ENCODE measurements around the gene ASIC5. TPM values are rescaled to one million over a fixed set of nuclear protein-coding genes. Genes with fewer than 3 reads are reported as not detected.

The ASIC5 gene
- total and polyA plus RNA-seq, 2 donors (not counting 1 experiment from before 2014, with no cell fraction given) = not detected

DNA sequence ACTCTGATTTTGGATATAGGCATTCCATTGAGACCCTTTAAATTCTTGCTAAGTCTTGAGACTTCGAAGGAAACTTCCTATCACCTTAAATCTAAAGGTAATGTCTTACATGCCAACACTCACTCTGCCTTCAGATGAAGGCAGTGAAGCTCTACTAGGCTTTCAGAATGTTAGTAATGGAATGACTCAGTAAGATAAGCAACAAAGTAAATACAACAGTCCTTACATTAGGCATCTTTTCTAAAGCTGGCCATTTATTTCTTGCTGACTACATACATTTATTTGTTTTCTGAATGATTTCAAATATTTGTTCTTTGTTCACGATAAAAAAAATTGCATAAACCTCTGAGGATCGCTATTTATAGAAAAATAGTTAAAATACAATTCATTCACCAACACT is 43.5 kb downstream of the ASIC5 start:
- H3K4me2 ChIP-seq (replicated peaks; ENCODE audit: low read depth, low read length, poor library complexity, severe bottlenecking) = no peak overlapping the region
- POLR2A ChIA-PET = no interaction called here
- no peak overlapping the region for H3K4me3 Mint-ChIP-seq
- ATAC-seq (ENCODE audit: low read depth) (no peak), DNase-seq (no peak)
- no peaks in the 10 kb centered on the region for H3K27me3 ChIP-seq (replicated peaks in 1 of 4; ENCODE audit: control extremely low read depth in 1 of 4, control insufficient read depth in 3 of 4, insufficient read depth in 4 of 4, low read length in 3 of 4)
- H4K20me1 ChIP-seq (ENCODE audit: control insufficient read depth, insufficient read depth, low read length, poor library complexity, severe bottlenecking) = no peaks in the 10 kb centered on the region
- intact Hi-C loops (cut with micrococcal nuclease) = no loop called here
- no peaks in the 10 kb centered on the region for H3K4me1 Mint-ChIP-seq
- H3K79me2 ChIP-seq (ENCODE audit: control insufficient read depth, insufficient read depth, low read length) = no peaks in the 10 kb centered on the region
- H3K27ac Mint-ChIP-seq = no peak overlapping the region
- H3K27me3 Mint-ChIP-seq = peaks cover 3% of the 10 kb centered on the region
- H3K9me3 Mint-ChIP-seq (ENCODE audit: insufficient read depth) = no peaks in the 10 kb centered on the region
- H3K9ac ChIP-seq (ENCODE audit: low read length) = no peak overlapping the region
- no peak for TF ChIP-seq CTCF (IDR thresholded peaks at IDR 0.05)
- H3K36me3 ChIP-seq (replicated peaks in 1 of 2; ENCODE audit: control extremely low read depth in 1 of 2, control insufficient read depth in 1 of 2, extremely low read depth in 1 of 2, insufficient read depth in 2 of 2, low read length in 1 of 2) = no peaks in the 10 kb centered on the region
- no CpG with 5 or more reads among the region's 3 CpGs for WGBS (ENCODE audit: insufficient coverage)
- H3K4me3 ChIP-seq (ENCODE audit: control extremely low read depth in 1 of 5, extremely low read depth in 1 of 5, insufficient read depth in 1 of 5, low read depth in 2 of 5, low read length in 4 of 5) = no peak overlapping the region
- H3K4me1 ChIP-seq (ENCODE audit: control insufficient read depth in 2 of 2, insufficient read depth in 2 of 2, low read length in 2 of 2) = no peaks in the 10 kb centered on the region
- no peak overlapping the region for H2AFZ ChIP-seq (ENCODE audit: insufficient read depth, low read depth, low read length, poor library complexity, severe bottlenecking)
- no peaks in the 10 kb centered on the region for H3K9me3 ChIP-seq (ENCODE audit: control extremely low read depth in 1 of 3, control insufficient read depth in 2 of 3, insufficient read depth in 1 of 3, low read length in 2 of 3)
- no peak overlapping the region for H3K27ac ChIP-seq (ENCODE audit: low read length in 2 of 2)
- CTCF ChIA-PET = no interaction called here

DNA sequence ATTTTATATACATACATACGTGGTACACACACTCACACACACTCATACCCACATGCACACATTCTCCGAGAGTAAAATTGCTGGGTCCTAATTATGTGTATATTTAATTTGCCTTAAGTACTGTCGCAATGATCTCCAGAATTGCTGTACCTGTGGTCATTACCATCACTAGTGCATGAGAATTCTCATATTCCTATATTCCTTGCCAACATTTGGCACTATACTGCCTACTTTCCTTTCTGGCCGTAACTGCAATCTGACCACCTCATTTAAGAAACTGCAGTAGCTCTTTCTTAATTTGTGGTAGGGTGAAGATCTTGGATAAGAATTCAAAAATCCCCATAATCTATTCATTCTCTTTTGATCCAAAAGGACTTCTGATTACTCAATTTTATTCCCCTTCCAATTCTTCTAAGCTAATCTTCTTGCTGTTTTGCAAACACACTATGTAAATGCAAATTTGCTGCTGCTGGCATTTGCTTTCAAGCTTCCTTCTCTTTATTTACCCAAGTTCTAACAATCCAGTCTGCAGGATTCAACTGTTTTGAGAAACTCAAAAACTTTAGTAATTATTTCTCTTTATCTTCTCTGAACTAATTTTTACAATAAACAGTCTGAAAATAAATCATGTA is 45.1 kb downstream of the ASIC5 start:
- CTCF ChIA-PET = no interaction called here
- intact Hi-C loops (cut with micrococcal nuclease) = no loop called here
- Mint-ChIP-seq H3K4me1 (no peaks in the 10 kb centered on the region), H3K9me3 (ENCODE audit: insufficient read depth) (no peaks in the 10 kb centered on the region), H3K27ac (no peak overlapping the region), H3K4me3 (no peak overlapping the region), H3K27me3 (peaks cover 3% of the 10 kb centered on the region)
- TF ChIP-seq CTCF (IDR thresholded peaks at IDR 0.05) (no peak), EZH2 (IDR thresholded peaks at IDR 0.05; ENCODE audit: borderline replicate concordance, insufficient read depth, low read depth, low read length, poor library complexity, severe bottlenecking) (no peak)
- Histone ChIP-seq H3K4me3 (ENCODE audit: control extremely low read depth in 1 of 5, extremely low read depth in 1 of 5, insufficient read depth in 1 of 5, low read depth in 2 of 5, low read length in 4 of 5) (no peak overlapping the region), H3K79me2 (ENCODE audit: control insufficient read depth, insufficient read depth, low read length) (no peaks in the 10 kb centered on the region), H3K27ac (ENCODE audit: low read length in 2 of 2) (no peak overlapping the region), H3K36me3 (replicated peaks in 1 of 2; ENCODE audit: control extremely low read depth in 1 of 2, control insufficient read depth in 1 of 2, extremely low read depth in 1 of 2, insufficient read depth in 2 of 2, low read length in 1 of 2) (no peaks in the 10 kb centered on the region), H4K20me1 (ENCODE audit: control insufficient read depth, insufficient read depth, low read length, poor library complexity, severe bottlenecking) (no peaks in the 10 kb centered on the region), H3K27me3 (replicated peaks in 1 of 4; ENCODE audit: control extremely low read depth in 1 of 4, control insufficient read depth in 3 of 4, insufficient read depth in 4 of 4, low read length in 3 of 4) (no peaks in the 10 kb centered on the region), H3K9me3 (ENCODE audit: control extremely low read depth in 1 of 3, control insufficient read depth in 2 of 3, insufficient read depth in 1 of 3, low read length in 2 of 3) (no peaks in the 10 kb centered on the region), H2AFZ (ENCODE audit: insufficient read depth, low read depth, low read length, poor library complexity, severe bottlenecking) (no peak overlapping the region), H3K4me1 (ENCODE audit: control insufficient read depth in 2 of 2, insufficient read depth in 2 of 2, low read length in 2 of 2) (no peaks in the 10 kb centered on the region), H3K9ac (ENCODE audit: low read length) (no peak overlapping the region), H3K4me2 (replicated peaks; ENCODE audit: low read depth, low read length, poor library complexity, severe bottlenecking) (no peak overlapping the region)
- DNase-seq = no peak
- no CpG with 5 or more reads among the region's 4 CpGs for WGBS (ENCODE audit: insufficient coverage)
- POLR2A ChIA-PET = no interaction called here
- ATAC-seq (ENCODE audit: low read depth) = no peak

Measured in B cell (primary cell).